Glutamatergic neuron (in vitro differentiated cells): ENCODE data around the gene ANG. TPM values are rescaled to one million over a fixed set of nuclear protein-coding genes. Genes with fewer than 3 reads are reported as not detected.
"Not testable (repeated sequence)": the region's sequence is repeated elsewhere in the genome, so short reads cannot be mapped to it uniquely, and the experiment has no call there.

Experiments
- DNase-seq: peaks from one replicate; pipeline ENCODE4 v3.0.0; 2022
- H3K27ac Mint-ChIP-seq: one replicate; pipeline ENCODE4 v1.8.0; 2020; ENCODE audit warnings: mild to moderate bottlenecking, mixed read lengths, inconsistent platforms; ENCODE audit not compliant: unreplicated experiment
- H3K27me3 Mint-ChIP-seq: one replicate; pipeline ENCODE4 v1.8.0; 2020; ENCODE audit warnings: mild to moderate bottlenecking, moderate library complexity, mixed read lengths, inconsistent platforms; ENCODE audit not compliant: unreplicated experiment
- H3K36me3 Mint-ChIP-seq: one replicate; pipeline ENCODE4 v1.8.0; 2020; ENCODE audit warnings: mild to moderate bottlenecking, mixed read lengths, inconsistent platforms; ENCODE audit not compliant: unreplicated experiment
- H3K4me1 Mint-ChIP-seq: one replicate; pipeline ENCODE4 v1.8.0; 2020; ENCODE audit warnings: mild to moderate bottlenecking, low read depth, mixed read lengths, inconsistent platforms; ENCODE audit not compliant: unreplicated experiment
- H3K4me3 Mint-ChIP-seq: one replicate; pipeline ENCODE4 v1.8.0; 2020; ENCODE audit warnings: mild to moderate bottlenecking, mixed read lengths, inconsistent platforms; ENCODE audit not compliant: unreplicated experiment
- H3K9me3 Mint-ChIP-seq: one replicate; pipeline ENCODE4 v1.8.0; 2020; ENCODE audit warnings: mild to moderate bottlenecking, moderate library complexity, mixed read lengths, inconsistent platforms; ENCODE audit not compliant: unreplicated experiment
- CTCF ChIP-seq: fragments of 200-600 bp; sonication (generic); IDR thresholded peaks from one replicate; pipeline ENCODE4 v1.5.0; 2021; ENCODE audit not compliant: partially characterized antibody, unreplicated experiment
- total RNA-seq: library from RNA; stranded (reverse); fragmentation: NEBNext Ultra II Directional; extraction: Animal tissue kit (Norgen Biotek cat#: 25700); gene quantifications from one replicate; pipeline ENCODE4 v1.2.1, GENCODE V29; 2021; ENCODE audit not compliant: unreplicated experiment

Gene ANG
- total RNA-seq, 1 donor from 2014 or later, result 1.7 TPM

GRCh38 chr14:20720741-20721140 lies 32.2 kb downstream of the ANG start:
- Mint-ChIP-seq H3K4me1 (no peaks in the 10 kb centered on the region), H3K27me3 (no peaks in the 10 kb centered on the region), H3K36me3 (no peaks in the 10 kb centered on the region), H3K27ac (no peak overlapping the region), H3K9me3 (peaks cover 4% of the 10 kb centered on the region), H3K4me3 (no peak overlapping the region)
- no peak for TF ChIP-seq CTCF
- DNase-seq, result no peak

- no peak for TF ChIP-seq CTCF
- H3K4me3 Mint-ChIP-seq, result no peak overlapping the region
- no peaks in the 10 kb centered on the region for H3K4me1 Mint-ChIP-seq
- no peak for DNase-seq
- H3K27me3 Mint-ChIP-seq, result no peaks in the 10 kb centered on the region
- H3K9me3 Mint-ChIP-seq, result peaks cover 4% of the 10 kb centered on the region
- no peaks in the 10 kb centered on the region for H3K36me3 Mint-ChIP-seq
- H3K27ac Mint-ChIP-seq, result no peak overlapping the region
Measured at GRCh38 chr14:20722016-20722415, 33.5 kb downstream of the ANG start.

GRCh38 chr14:20723488-20723887 lies 34.9 kb downstream of the ANG start:
- Mint-ChIP-seq H3K36me3 (no peaks in the 10 kb centered on the region), H3K4me1 (no peaks in the 10 kb centered on the region), H3K27me3 (no peaks in the 10 kb centered on the region), H3K9me3 (peaks cover 3% of the 10 kb centered on the region), H3K4me3 (no peak overlapping the region), H3K27ac (no peak overlapping the region)
- no peak for TF ChIP-seq CTCF
- DNase-seq, result no peak

- not testable (repeated sequence) for H3K36me3 Mint-ChIP-seq, H3K27me3 Mint-ChIP-seq, H3K9me3 Mint-ChIP-seq, H3K27ac Mint-ChIP-seq, H3K4me1 Mint-ChIP-seq, H3K4me3 Mint-ChIP-seq, DNase-seq
Measured at GRCh38 chr14:20726121-20726520, 37.6 kb downstream of the ANG start.

DNA sequence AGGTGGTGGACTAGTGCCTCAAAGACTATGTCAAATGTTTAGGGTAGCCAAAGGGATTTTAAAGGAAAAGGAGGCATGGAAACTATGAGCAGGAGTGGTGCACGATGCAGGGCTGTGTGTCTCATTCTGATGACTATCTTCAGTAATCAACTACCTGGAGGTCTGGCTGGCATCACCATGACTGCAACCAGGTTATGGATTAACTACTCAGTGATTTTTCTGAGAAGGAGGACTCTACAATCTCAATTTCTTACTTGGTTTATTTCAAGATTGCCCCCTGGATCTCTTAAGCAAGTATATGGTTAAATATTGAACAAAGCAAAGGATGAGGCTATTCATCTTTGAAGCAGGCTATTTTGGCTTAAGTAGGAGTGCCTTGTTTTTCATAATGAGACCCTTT lies 38.0 kb downstream of the ANG start:
- Mint-ChIP-seq H3K4me3 (no peak overlapping the region), H3K4me1 (peaks cover 3% of the 10 kb centered on the region), H3K36me3 (no peaks in the 10 kb centered on the region), H3K9me3 (peaks cover 3% of the 10 kb centered on the region), H3K27me3 (peaks cover 3% of the 10 kb centered on the region), H3K27ac (no peak overlapping the region)
- no peak for DNase-seq
- no peak for TF ChIP-seq CTCF

- Mint-ChIP-seq H3K27ac (no peak overlapping the region), H3K4me3 (no peak overlapping the region), H3K27me3 (peaks cover 18% of the 10 kb centered on the region), H3K4me1 (peaks cover 36% of the 10 kb centered on the region), H3K9me3 (peaks cover 11% of the 10 kb centered on the region), H3K36me3 (no peaks in the 10 kb centered on the region)
- no peak for DNase-seq
- no peak for TF ChIP-seq CTCF
Measured at GRCh38 chr14:20730891-20731290, 42.3 kb downstream of the ANG start.
